SK-N-SH (cell line): ENCODE measurements around the gene ANHX.

Experiments
- FOXJ3 ChIP-seq: sonication (generic); formaldehyde crosslinking; IDR thresholded peaks from 2 replicates; pipeline ENCODE4 v1.5.1; 2020; ENCODE audit warnings: mild to moderate bottlenecking, missing genetic modification reagents
- RAD21 ChIP-seq: IDR thresholded peaks from 2 replicates; pipeline ENCODE4 v1.6.1; 2012; ENCODE audit warnings: mild to moderate bottlenecking, low read length
- SIN3A ChIP-seq: IDR thresholded peaks from 2 replicates; pipeline ENCODE4 v1.6.1; 2012; ENCODE audit warnings: low read depth, mild to moderate bottlenecking, low read length, moderate library complexity, borderline replicate concordance

DNA sequence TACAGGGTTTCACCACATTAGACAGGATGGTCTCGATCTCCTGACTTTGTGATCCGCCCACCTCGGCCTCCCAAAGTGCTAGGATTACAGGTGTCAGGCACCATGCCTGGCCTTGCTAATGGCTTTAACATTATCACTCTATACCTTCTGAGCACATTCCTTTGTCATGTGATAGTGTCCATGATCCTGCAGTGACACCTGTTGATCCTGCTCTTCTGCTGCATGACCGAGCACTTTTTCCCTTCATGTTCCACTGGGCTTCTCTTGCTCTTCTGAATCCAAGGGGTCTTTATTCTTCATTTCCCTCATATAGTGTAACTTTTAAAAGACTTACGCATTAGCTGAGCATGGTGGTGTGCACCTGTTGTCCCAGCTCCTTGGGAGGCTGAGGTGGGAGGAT is 42.8 kb downstream of the ANHX start:
- no peak for TF ChIP-seq SIN3A
- TF ChIP-seq RAD21, result no peak
- no peak for TF ChIP-seq FOXJ3
